HEK293 (cell line): Measurements from ENCODE around the gene ITPR3.

ENCODE experiments used
- CTCF ChIA-PET: fragments of 350-600 bp; formaldehyde crosslinking; extraction: SDS; loops from one replicate; lab custom pipeline; 2021; ENCODE audit warnings: antibody characterized with exemption; lab: Yijun Ruan, JAX
- POLR2A ChIA-PET: fragments of 300-600 bp; formaldehyde crosslinking; extraction: SDS; loops from one replicate; lab custom pipeline; 2020; ENCODE audit warnings: antibody characterized with exemption, inconsistent platforms; lab: Yijun Ruan, JAX
- H3K27ac ChIP-seq: fragments of 200-500 bp; sonication (Bioruptor generic); 2 replicates; pipeline ENCODE4 v1.5.1; 2014; ENCODE audit warnings: low read depth, low read length, control low read depth, inconsistent platforms; ENCODE audit errors: extremely low read depth
- H3K36me3 ChIP-seq, 2 experiments: fragments of 200-500 bp in 1 of 2; sonication (Bioruptor generic) in 1 of 2; 1 replicate in 1 of 2; 2 replicates in 1 of 2; pipeline ENCODE4 v1.5.1; 2014 to 2017; ENCODE audit warnings: inconsistent platforms in 2 of 2, low read length in 2 of 2; ENCODE audit not compliant: control insufficient read depth in 2 of 2, insufficient read depth in 1 of 2
- H3K4me1 ChIP-seq: fragments of 200-500 bp; sonication (Bioruptor generic); 2 replicates; pipeline ENCODE4 v1.5.1; 2014; ENCODE audit warnings: mild to moderate bottlenecking, low read length, inconsistent platforms; ENCODE audit not compliant: control insufficient read depth, insufficient read depth
- H3K4me3 ChIP-seq: 2 replicates; pipeline ENCODE4 v1.5.1; 2011; ENCODE audit warnings: low read depth, mild to moderate bottlenecking, control low read depth, low read length, moderate library complexity
- H3K9me3 ChIP-seq: fragments of 200-500 bp; sonication (Bioruptor generic); 2 replicates; pipeline ENCODE4 v1.5.1; 2014; ENCODE audit warnings: low read depth, low read length, inconsistent platforms; ENCODE audit not compliant: control insufficient read depth, insufficient read depth
- GLI2 ChIP-seq: fragments of 450-650 bp; formaldehyde crosslinking; IDR thresholded peaks from 2 replicates; pipeline ENCODE4; 2017; ENCODE audit warnings: missing biosample characterization, missing genetic modification characterization, low read depth, borderline replicate concordance
- HOXA7 ChIP-seq: sonication (generic); formaldehyde crosslinking; IDR thresholded peaks from 2 replicates; pipeline ENCODE4 v1.8.1; 2022; ENCODE audit warnings: missing genetic modification reagents, borderline replicate concordance
- KLF10 ChIP-seq: fragments of 450-650 bp; IDR thresholded peaks from 2 replicates; pipeline ENCODE4 v1.5.1; 2018; ENCODE audit warnings: missing biosample characterization, mild to moderate bottlenecking, missing genetic modification characterization
- KLF16 ChIP-seq: fragments of 450-650 bp; formaldehyde crosslinking; IDR thresholded peaks from 2 replicates; pipeline ENCODE4 v1.5.1; 2017; ENCODE audit warnings: missing biosample characterization, missing genetic modification characterization
- KLF7 ChIP-seq: fragments of 450-650 bp; formaldehyde crosslinking; IDR thresholded peaks from 2 replicates; pipeline ENCODE4 v1.5.1; 2016; ENCODE audit warnings: missing biosample characterization, missing genetic modification characterization, borderline replicate concordance
- KLF9 ChIP-seq: fragments of 450-650 bp; formaldehyde crosslinking; IDR thresholded peaks from 2 replicates; pipeline ENCODE4 v1.5.1; 2016; ENCODE audit warnings: missing biosample characterization, missing genetic modification characterization, low read depth
- OSR2 ChIP-seq: fragments of 450-650 bp; formaldehyde crosslinking; IDR thresholded peaks from 2 replicates; pipeline ENCODE4 v1.5.1; 2016; ENCODE audit warnings: missing biosample characterization, missing genetic modification characterization
- OVOL3 ChIP-seq: fragments of 450-650 bp; formaldehyde crosslinking; IDR thresholded peaks from 2 replicates; pipeline ENCODE4 v1.5.1; 2016; ENCODE audit warnings: missing biosample characterization, missing genetic modification characterization
- SCRT1 ChIP-seq: fragments of 450-650 bp; formaldehyde crosslinking; IDR thresholded peaks from 2 replicates; pipeline ENCODE4 v1.5.1; 2016; ENCODE audit warnings: missing biosample characterization, missing genetic modification characterization, borderline replicate concordance
- ZFP41 ChIP-seq: fragments of 450-650 bp; formaldehyde crosslinking; IDR thresholded peaks from 2 replicates; pipeline ENCODE4 v1.5.1; 2016; ENCODE audit warnings: missing biosample characterization, missing genetic modification characterization, borderline replicate concordance
- ZIC2 ChIP-seq: fragments of 450-650 bp; formaldehyde crosslinking; IDR thresholded peaks from 2 replicates; pipeline ENCODE4 v1.5.1; 2016; ENCODE audit warnings: missing biosample characterization, missing genetic modification characterization
- ZNF114 ChIP-seq: fragments of 450-650 bp; formaldehyde crosslinking; IDR thresholded peaks from 2 replicates; pipeline ENCODE4 v1.5.0; 2017; ENCODE audit warnings: missing biosample characterization, missing genetic modification characterization
- ZNF221 ChIP-seq: fragments of 450-650 bp; formaldehyde crosslinking; IDR thresholded peaks from 2 replicates; pipeline ENCODE4 v1.5.1; 2017; ENCODE audit warnings: missing biosample characterization, missing genetic modification characterization, borderline replicate concordance
- ZNF23 ChIP-seq: fragments of 450-650 bp; formaldehyde crosslinking; IDR thresholded peaks from 2 replicates; pipeline ENCODE4 v1.5.1; 2016; ENCODE audit warnings: missing biosample characterization, missing genetic modification characterization, borderline replicate concordance
- ZNF248 ChIP-seq: fragments of 450-650 bp; formaldehyde crosslinking; IDR thresholded peaks from 2 replicates; pipeline ENCODE4 v1.5.1; 2017; ENCODE audit warnings: missing biosample characterization, missing genetic modification characterization
- ZNF366 ChIP-seq: fragments of 450-650 bp; formaldehyde crosslinking; conservative IDR thresholded peaks from 2 replicates; pipeline ENCODE4 v1.5.1; 2016; ENCODE audit warnings: missing biosample characterization, missing genetic modification characterization
- ZNF391 ChIP-seq: fragments of 450-650 bp; formaldehyde crosslinking; IDR thresholded peaks from 2 replicates; pipeline ENCODE4 v1.5.1; 2016; ENCODE audit warnings: low read depth, missing biosample characterization, missing genetic modification characterization, borderline replicate concordance
- ZNF423 ChIP-seq: fragments of 450-650 bp; formaldehyde crosslinking; IDR thresholded peaks from 2 replicates; pipeline ENCODE4 v1.5.1; 2016; ENCODE audit warnings: missing biosample characterization, missing genetic modification characterization
- ZNF560 ChIP-seq: fragments of 450-650 bp; formaldehyde crosslinking; IDR thresholded peaks from 2 replicates; pipeline ENCODE4 v1.5.1; 2017; ENCODE audit warnings: missing biosample characterization, missing genetic modification characterization, borderline replicate concordance
- ZNF585B ChIP-seq: fragments of 450-650 bp; formaldehyde crosslinking; IDR thresholded peaks from 2 replicates; pipeline ENCODE4 v1.5.1; 2016; ENCODE audit warnings: missing biosample characterization, missing genetic modification characterization
- ZNF677 ChIP-seq: fragments of 450-650 bp; IDR thresholded peaks from 2 replicates; pipeline ENCODE4 v1.5.0; 2018; ENCODE audit warnings: missing biosample characterization, mild to moderate bottlenecking, missing genetic modification characterization, moderate library complexity
- TF ChIP-seq, protein P1 (sequence below): fragments of 450-650 bp; formaldehyde crosslinking; IDR thresholded peaks from 2 replicates; pipeline ENCODE4 v1.5.1; 2016; ENCODE audit warnings: missing biosample characterization, missing genetic modification characterization
- TF ChIP-seq, protein P2 (sequence below): fragments of 450-650 bp; formaldehyde crosslinking; IDR thresholded peaks from 2 replicates; pipeline ENCODE4 v1.5.1; 2016; ENCODE audit warnings: missing biosample characterization, missing genetic modification characterization
- TF ChIP-seq, protein P3 (sequence below): fragments of 450-650 bp; formaldehyde crosslinking; IDR thresholded peaks from 2 replicates; pipeline ENCODE4 v1.5.1; 2016; ENCODE audit warnings: missing biosample characterization, missing genetic modification characterization
- TF ChIP-seq, protein P4 (sequence below): fragments of 450-650 bp; formaldehyde crosslinking; IDR thresholded peaks from 2 replicates; pipeline ENCODE4 v1.5.1; 2016; ENCODE audit warnings: missing biosample characterization, missing genetic modification characterization
- TF ChIP-seq, protein P5 (sequence below): fragments of 450-650 bp; formaldehyde crosslinking; IDR thresholded peaks from 2 replicates; pipeline ENCODE4 v1.5.1; 2016; ENCODE audit warnings: missing biosample characterization, missing genetic modification characterization
- TF ChIP-seq, protein P6 (sequence below): sonication (generic); formaldehyde crosslinking; IDR thresholded peaks from 2 replicates; pipeline ENCODE4 v1.8.1; 2022; ENCODE audit warnings: mild to moderate bottlenecking, moderate library complexity, missing genetic modification reagents

Gene ITPR3

DNA sequence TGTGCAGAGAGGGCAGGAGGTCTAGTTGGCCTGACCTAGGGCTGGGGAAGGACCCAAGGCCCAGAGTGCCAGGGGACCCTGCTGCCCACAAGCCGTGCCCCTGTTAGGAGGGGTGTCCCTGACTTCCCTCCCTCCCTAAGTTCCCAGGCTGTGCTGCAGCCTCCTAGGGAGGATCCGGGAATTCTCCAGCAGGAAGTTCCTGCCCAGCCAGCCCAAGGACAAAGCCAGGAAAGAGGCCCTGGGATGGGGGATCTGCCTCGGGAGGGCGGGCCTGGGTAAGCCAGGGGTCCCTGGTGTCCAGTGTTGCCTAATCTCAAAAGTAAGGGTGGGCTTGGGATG, 31.8 kb upstream of the ITPR3 start:
- Histone ChIP-seq H3K4me3 (no peak overlapping the region), H3K36me3 (no peaks in the 10 kb centered on the region), H3K9me3 (no peaks in the 10 kb centered on the region), H3K27ac (no peak overlapping the region), H3K4me1 (no peaks in the 10 kb centered on the region; the same call in 1 of the 2 replicates)
- POLR2A ChIA-PET = interaction anchor here (0.9 to 1.5 kb wide), 3 partner anchors 9 to 122 kb away, joined by 3 read pairs; partner anchors contain the start of genes BAK1 and UQCC2
- CTCF ChIA-PET = interaction anchor here (0.6 to 1.7 kb wide), 31 partner anchors 8 to 370 kb away, joined by 3 to 36 read pairs (median 5); partner anchors contain the start of gene IP6K3
- TF ChIP-seq ZNF23 (tag by site-specific recombination) (no peak), KLF10 (tag by site-specific recombination) (no peak), ZNF423 (no peak), OVOL3 (tag by site-specific recombination) (no peak), OSR2 (tag by site-specific recombination) (no peak), ZNF560 (tag by site-specific recombination) (no peak), ZNF391 (tag by site-specific recombination) (no peak), ZNF248 (tag by site-specific recombination) (no peak), KLF16 (no peak), HOXA7 (no peak), ZNF585B (tag by site-specific recombination) (no peak), KLF9 (tag by site-specific recombination) (no peak), ZIC2 (tag by site-specific recombination) (no peak)
- TF ChIP-seq, protein P1, sequence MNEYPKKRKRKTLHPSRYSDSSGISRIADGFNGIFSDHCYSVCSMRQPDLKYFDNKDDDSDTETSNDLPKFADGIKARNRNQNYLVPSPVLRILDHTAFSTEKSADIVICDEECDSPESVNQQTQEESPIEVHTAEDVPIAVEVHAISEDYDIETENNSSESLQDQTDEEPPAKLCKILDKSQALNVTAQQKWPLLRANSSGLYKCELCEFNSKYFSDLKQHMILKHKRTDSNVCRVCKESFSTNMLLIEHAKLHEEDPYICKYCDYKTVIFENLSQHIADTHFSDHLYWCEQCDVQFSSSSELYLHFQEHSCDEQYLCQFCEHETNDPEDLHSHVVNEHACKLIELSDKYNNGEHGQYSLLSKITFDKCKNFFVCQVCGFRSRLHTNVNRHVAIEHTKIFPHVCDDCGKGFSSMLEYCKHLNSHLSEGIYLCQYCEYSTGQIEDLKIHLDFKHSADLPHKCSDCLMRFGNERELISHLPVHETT = no peak
- TF ChIP-seq, protein P2, sequence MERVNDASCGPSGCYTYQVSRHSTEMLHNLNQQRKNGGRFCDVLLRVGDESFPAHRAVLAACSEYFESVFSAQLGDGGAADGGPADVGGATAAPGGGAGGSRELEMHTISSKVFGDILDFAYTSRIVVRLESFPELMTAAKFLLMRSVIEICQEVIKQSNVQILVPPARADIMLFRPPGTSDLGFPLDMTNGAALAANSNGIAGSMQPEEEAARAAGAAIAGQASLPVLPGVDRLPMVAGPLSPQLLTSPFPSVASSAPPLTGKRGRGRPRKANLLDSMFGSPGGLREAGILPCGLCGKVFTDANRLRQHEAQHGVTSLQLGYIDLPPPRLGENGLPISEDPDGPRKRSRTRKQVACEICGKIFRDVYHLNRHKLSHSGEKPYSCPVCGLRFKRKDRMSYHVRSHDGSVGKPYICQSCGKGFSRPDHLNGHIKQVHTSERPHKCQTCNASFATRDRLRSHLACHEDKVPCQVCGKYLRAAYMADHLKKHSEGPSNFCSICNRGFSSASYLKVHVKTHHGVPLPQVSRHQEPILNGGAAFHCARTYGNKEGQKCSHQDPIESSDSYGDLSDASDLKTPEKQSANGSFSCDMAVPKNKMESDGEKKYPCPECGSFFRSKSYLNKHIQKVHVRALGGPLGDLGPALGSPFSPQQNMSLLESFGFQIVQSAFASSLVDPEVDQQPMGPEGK (tag by site-specific recombination) = no peak
- TF ChIP-seq, protein P3, sequence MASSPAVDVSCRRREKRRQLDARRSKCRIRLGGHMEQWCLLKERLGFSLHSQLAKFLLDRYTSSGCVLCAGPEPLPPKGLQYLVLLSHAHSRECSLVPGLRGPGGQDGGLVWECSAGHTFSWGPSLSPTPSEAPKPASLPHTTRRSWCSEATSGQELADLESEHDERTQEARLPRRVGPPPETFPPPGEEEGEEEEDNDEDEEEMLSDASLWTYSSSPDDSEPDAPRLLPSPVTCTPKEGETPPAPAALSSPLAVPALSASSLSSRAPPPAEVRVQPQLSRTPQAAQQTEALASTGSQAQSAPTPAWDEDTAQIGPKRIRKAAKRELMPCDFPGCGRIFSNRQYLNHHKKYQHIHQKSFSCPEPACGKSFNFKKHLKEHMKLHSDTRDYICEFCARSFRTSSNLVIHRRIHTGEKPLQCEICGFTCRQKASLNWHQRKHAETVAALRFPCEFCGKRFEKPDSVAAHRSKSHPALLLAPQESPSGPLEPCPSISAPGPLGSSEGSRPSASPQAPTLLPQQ (tag by site-specific recombination) = no peak

DNA sequence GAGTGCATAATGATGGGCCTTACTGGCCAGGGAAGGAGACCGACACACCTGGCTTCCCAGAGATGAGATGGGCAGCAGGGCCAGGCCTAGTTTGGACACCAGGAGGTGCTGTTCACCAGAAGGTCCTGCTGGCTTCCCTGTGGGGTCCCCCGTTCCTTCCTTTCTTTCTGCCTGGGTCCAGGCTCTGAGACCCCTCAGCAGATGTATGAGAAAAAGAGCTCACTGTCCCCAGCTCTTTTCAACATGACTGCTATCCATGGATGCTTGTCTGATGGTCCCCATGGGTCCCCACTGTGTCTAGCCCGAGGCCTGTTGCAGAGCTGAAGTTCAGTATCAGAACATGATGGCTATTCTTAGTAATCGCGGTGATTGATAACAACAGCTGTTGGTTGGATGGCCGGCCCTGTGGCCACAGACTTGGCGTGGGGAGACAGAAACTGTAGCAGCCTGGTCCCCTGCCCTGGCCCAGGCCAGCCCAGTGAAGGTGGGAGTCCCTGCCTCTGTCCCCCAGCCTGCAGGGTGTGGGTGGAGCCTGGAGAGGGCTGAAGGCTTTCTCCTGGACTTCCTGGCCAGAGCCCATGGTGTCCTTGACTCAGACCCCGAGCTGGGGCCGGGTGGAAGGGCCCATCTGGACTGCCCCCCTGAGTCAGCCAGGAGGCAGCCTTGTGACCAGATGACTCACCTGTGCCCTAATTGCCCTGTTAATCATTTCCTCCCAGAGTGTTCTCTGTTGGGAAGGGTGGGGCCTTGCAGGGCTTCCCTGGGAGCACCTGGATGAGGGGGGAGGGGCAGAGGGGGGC, 31.2 kb upstream of the ITPR3 start:
- ChIA-PET CTCF (interaction anchor here (0.5 to 1.7 kb wide), 55 partner anchors 8 to 1824 kb away, joined by 3 to 36 read pairs (median 4); partner anchors contain the start of genes IP6K3, ITPR3 and ZBTB22), POLR2A (interaction anchor here (0.9 to 1.5 kb wide), 3 partner anchors 10 to 121 kb away, joined by 3 read pairs; partner anchors contain the start of genes BAK1 and UQCC2)
- Histone ChIP-seq H3K9me3 (no peaks in the 10 kb centered on the region), H3K27ac (no peak overlapping the region), H3K36me3 (no peaks in the 10 kb centered on the region), H3K4me1 (no peaks in the 10 kb centered on the region; the same call in 1 of the 2 replicates), H3K4me3 (no peak overlapping the region)
- TF ChIP-seq KLF7 (tag by site-specific recombination) (no peak), ZNF114 (no peak), GLI2 (tag by site-specific recombination) (no peak), ZNF221 (tag by site-specific recombination) (no peak), SCRT1 (no peak), ZNF677 (tag by site-specific recombination) (no peak), OSR2 (tag by site-specific recombination) (no peak), ZFP41 (tag by site-specific recombination) (no peak), ZNF366 (no peak)
- TF ChIP-seq, protein P4, sequence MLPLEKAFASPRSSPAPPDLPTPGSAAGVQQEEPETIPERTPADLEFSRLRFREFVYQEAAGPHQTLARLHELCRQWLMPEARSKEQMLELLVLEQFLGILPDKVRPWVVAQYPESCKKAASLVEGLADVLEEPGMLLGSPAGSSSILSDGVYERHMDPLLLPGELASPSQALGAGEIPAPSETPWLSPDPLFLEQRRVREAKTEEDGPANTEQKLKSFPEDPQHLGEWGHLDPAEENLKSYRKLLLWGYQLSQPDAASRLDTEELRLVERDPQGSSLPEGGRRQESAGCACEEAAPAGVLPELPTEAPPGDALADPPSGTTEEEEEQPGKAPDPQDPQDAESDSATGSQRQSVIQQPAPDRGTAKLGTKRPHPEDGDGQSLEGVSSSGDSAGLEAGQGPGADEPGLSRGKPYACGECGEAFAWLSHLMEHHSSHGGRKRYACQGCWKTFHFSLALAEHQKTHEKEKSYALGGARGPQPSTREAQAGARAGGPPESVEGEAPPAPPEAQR (tag by site-specific recombination) = no peak
- TF ChIP-seq, protein P5, sequence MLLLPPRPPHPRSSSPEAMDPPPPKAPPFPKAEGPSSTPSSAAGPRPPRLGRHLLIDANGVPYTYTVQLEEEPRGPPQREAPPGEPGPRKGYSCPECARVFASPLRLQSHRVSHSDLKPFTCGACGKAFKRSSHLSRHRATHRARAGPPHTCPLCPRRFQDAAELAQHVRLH (tag by site-specific recombination) = no peak
- TF ChIP-seq, protein P6, sequence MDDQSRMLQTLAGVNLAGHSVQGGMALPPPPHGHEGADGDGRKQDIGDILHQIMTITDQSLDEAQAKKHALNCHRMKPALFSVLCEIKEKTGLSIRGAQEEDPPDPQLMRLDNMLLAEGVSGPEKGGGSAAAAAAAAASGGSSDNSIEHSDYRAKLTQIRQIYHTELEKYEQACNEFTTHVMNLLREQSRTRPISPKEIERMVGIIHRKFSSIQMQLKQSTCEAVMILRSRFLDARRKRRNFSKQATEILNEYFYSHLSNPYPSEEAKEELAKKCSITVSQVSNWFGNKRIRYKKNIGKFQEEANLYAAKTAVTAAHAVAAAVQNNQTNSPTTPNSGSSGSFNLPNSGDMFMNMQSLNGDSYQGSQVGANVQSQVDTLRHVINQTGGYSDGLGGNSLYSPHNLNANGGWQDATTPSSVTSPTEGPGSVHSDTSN (CRISPR knock-in tag) = no peak
